NCI-H526 (cell line): Measurements from ENCODE around the gene CMSS1.
A peak's percentile ranks its signal among the peaks of the same experiment; 100 is the strongest.

Experiments
- DNase-seq, 2 experiments: peaks; one replicate each; lab custom pipeline; 2025; lab: John Stamatoyannopoulos, UW

The CMSS1 gene

GRCh38 chr3:99852851-99853250 is 35.2 kb downstream of the CMSS1 start:
- no peak for DNase-seq

GRCh38 chr3:99854756-99855298 is 37.2 kb downstream of the CMSS1 start:
- peak; percentile 11 to 41 for DNase-seq

- no peak for DNase-seq
Observed at GRCh38 chr3:99855900-99856299, 38.2 kb downstream of the CMSS1 start.

- DNase-seq, result no peak
Observed at GRCh38 chr3:99856437-99857220, 39.0 kb downstream of the CMSS1 start.

- no peak for DNase-seq
Observed at GRCh38 chr3:99857278-99857677, 39.6 kb downstream of the CMSS1 start.

- DNase-seq, result no peak
Observed at GRCh38 chr3:99858469-99858868, 40.8 kb downstream of the CMSS1 start.

- DNase-seq, result no peak
Observed at GRCh38 chr3:99859825-99860224, 42.2 kb downstream of the CMSS1 start.

GRCh38 chr3:99861216-99861615 is 43.6 kb downstream of the CMSS1 start:
- no peak for DNase-seq

- DNase-seq, result no peak
Observed at GRCh38 chr3:99862208-99862607, 44.5 kb downstream of the CMSS1 start.

GRCh38 chr3:99863002-99863401 is 45.3 kb downstream of the CMSS1 start:
- DNase-seq, result no peak

- no peak for DNase-seq
Observed at GRCh38 chr3:99863588-99863987, 45.9 kb downstream of the CMSS1 start.

- DNase-seq, result no peak
Observed at GRCh38 chr3:99864289-99864688, 46.6 kb downstream of the CMSS1 start.

GRCh38 chr3:99865321-99865720 is 47.7 kb downstream of the CMSS1 start:
- no peak for DNase-seq

- DNase-seq, result no peak
Observed at GRCh38 chr3:99866261-99866761, 48.6 kb downstream of the CMSS1 start.

- no peak for DNase-seq
Observed at GRCh38 chr3:99867594-99868310, 50.1 kb downstream of the CMSS1 start.

- DNase-seq, result no peak
Observed at GRCh38 chr3:99868311-99868646, 50.6 kb downstream of the CMSS1 start.

- no peak for DNase-seq
Observed at GRCh38 chr3:99869621-99870020, 52.0 kb downstream of the CMSS1 start.

GRCh38 chr3:99870712-99871111 is 53.0 kb downstream of the CMSS1 start:
- DNase-seq, result no peak

GRCh38 chr3:99871231-99872045 is 53.8 kb downstream of the CMSS1 start:
- no peak for DNase-seq

- no peak for DNase-seq
Observed at GRCh38 chr3:99872923-99873254, 55.2 kb downstream of the CMSS1 start.

GRCh38 chr3:99873269-99874102 is 55.8 kb downstream of the CMSS1 start:
- DNase-seq, result no peak
